Neural progenitor cell (in vitro differentiated cells): Measurements from ENCODE around the gene MRGPRE. TPM values are rescaled to one million over a fixed set of nuclear protein-coding genes. Genes with fewer than 3 reads are reported as not detected.
A peak's percentile ranks its signal among the peaks of the same experiment; 100 is the strongest.

Experiments
- DNase-seq: peaks from one replicate; pipeline ENCODE4 v3.0.0-alpha.2; 2016; ENCODE audit warnings: low spot score
- H2AFZ ChIP-seq: fragments of 200-600 bp; sonication (generic); replicated peaks from 2 replicates; pipeline ENCODE4 v1.6.1; 2016; ENCODE audit warnings: antibody characterized with exemption
- H3F3A ChIP-seq: fragments of 200-600 bp; sonication (generic); 2 replicates; pipeline ENCODE4 v1.6.1; 2016; ENCODE audit warnings: antibody characterized with exemption, low read depth
- H3K27ac ChIP-seq: fragments of 200-600 bp; sonication (generic); 2 replicates; pipeline ENCODE4 v1.5.1; 2016; ENCODE audit warnings: mild to moderate bottlenecking
- H3K27me3 ChIP-seq: fragments of 200-600 bp; sonication (generic); 2 replicates; pipeline ENCODE4 v1.6.1; 2016; ENCODE audit warnings: mild to moderate bottlenecking, moderate library complexity
- H3K36me3 ChIP-seq: fragments of 200-600 bp; sonication (generic); 2 replicates; pipeline ENCODE4 v1.5.1; 2016
- H3K4me1 ChIP-seq: fragments of 200-600 bp; sonication (generic); 2 replicates; pipeline ENCODE4 v1.6.1; 2016; ENCODE audit warnings: mixed run types
- H3K4me2 ChIP-seq: fragments of 200-600 bp; sonication (generic); 2 replicates; pipeline ENCODE4 v1.6.1; 2016
- H3K4me3 ChIP-seq: fragments of 200-600 bp; sonication (generic); 2 replicates; pipeline ENCODE4 v1.5.1; 2016
- H3K79me2 ChIP-seq: fragments of 200-600 bp; sonication (generic); 2 replicates; pipeline ENCODE4 v1.6.1; 2016; ENCODE audit warnings: low read depth
- H3K9ac ChIP-seq: fragments of 200-600 bp; sonication (generic); 2 replicates; pipeline ENCODE4 v1.6.1; 2016
- H3K9me3 ChIP-seq: fragments of 200-600 bp; sonication (generic); 2 replicates; pipeline ENCODE4 v1.5.1; 2016; ENCODE audit warnings: low read depth
- H4K20me1 ChIP-seq: fragments of 200-600 bp; sonication (generic); 2 replicates; pipeline ENCODE4 v1.6.1; 2016; ENCODE audit warnings: low read depth
- H3K27ac Mint-ChIP-seq: 3 replicates; pipeline ENCODE4 v1.8.0; 2021; ENCODE audit warnings: mixed read lengths
- H3K27me3 Mint-ChIP-seq: 2 replicates; pipeline ENCODE4 v1.8.0; 2022; ENCODE audit warnings: low read depth, mild to moderate bottlenecking, inconsistent platforms, moderate library complexity, mixed read lengths; ENCODE audit not compliant: insufficient read depth
- H3K36me3 Mint-ChIP-seq: 3 replicates; pipeline ENCODE4 v1.8.0; 2021; ENCODE audit warnings: mixed read lengths
- H3K4me1 Mint-ChIP-seq: 3 replicates; pipeline ENCODE4 v1.8.0; 2021; ENCODE audit warnings: mixed read lengths
- H3K4me3 Mint-ChIP-seq: 3 replicates; pipeline ENCODE4 v1.8.0; 2021; ENCODE audit warnings: mild to moderate bottlenecking, moderate library complexity, mixed read lengths
- H3K9me3 Mint-ChIP-seq: 3 replicates; pipeline ENCODE4 v1.8.0; 2020; ENCODE audit warnings: mixed read lengths
- CTCF ChIP-seq: fragments of 200-600 bp; sonication (generic); IDR thresholded peaks from 2 replicates; pipeline ENCODE4 v1.5.1; 2017; ENCODE audit warnings: antibody characterized with exemption, mild to moderate bottlenecking
- EZH2 ChIP-seq: fragments of 200-600 bp; sonication (generic); IDR thresholded peaks from 2 replicates; pipeline ENCODE4 v1.6.1; 2017; ENCODE audit warnings: antibody characterized with exemption, mild to moderate bottlenecking, moderate library complexity
- EZH2phosphoT487 ChIP-seq: fragments of 200-600 bp; sonication (generic); IDR thresholded peaks from 2 replicates; pipeline ENCODE4 v1.6.1; 2017; ENCODE audit warnings: antibody characterized with exemption
- total RNA-seq: library from RNA; depleted of rRNA; stranded (reverse); fragments of >200 nt; gene quantifications from 2 replicates; pipeline ENCODE4 v1.2.3, GENCODE V29; 2015; ENCODE audit warnings: low replicate concordance

MRGPRE gene
- total RNA-seq, 1 donor from 2014 or later, result not detected

- no peak overlapping the region for H3K27ac Mint-ChIP-seq
These were observed 16.1 kb downstream of the MRGPRE start for GRCh38 chr11:3216027-3216525.

GRCh38 chr11:3215346-3216026 lies 16.7 kb downstream of the MRGPRE start:
- Histone ChIP-seq H3K27ac (no peak overlapping the region), H3K4me1 (no peaks in the 10 kb centered on the region), H3K27me3 (peaks cover 4% of the 10 kb centered on the region), H2AFZ (no peak overlapping the region), H3K4me2 (no peak overlapping the region), H3K4me3 (no peak overlapping the region), H3F3A (no peaks in the 10 kb centered on the region), H3K36me3 (no peaks in the 10 kb centered on the region), H3K79me2 (no peaks in the 10 kb centered on the region), H3K9me3 (peaks cover 6% of the 10 kb centered on the region), H3K9ac (no peak overlapping the region), H4K20me1 (no peaks in the 10 kb centered on the region)
- Mint-ChIP-seq H3K9me3 (peaks cover 3% of the 10 kb centered on the region), H3K4me1 (peaks cover 7% of the 10 kb centered on the region), H3K4me3 (no peak overlapping the region), H3K27me3 (peaks cover 20% of the 10 kb centered on the region), H3K36me3 (no peaks in the 10 kb centered on the region), H3K27ac (no peak overlapping the region)
- TF ChIP-seq CTCF (no peak), EZH2phosphoT487 (no peak), EZH2 (no peak)
- no peak for DNase-seq

More at GRCh38 chr11:3216027-3216525, 16.1 kb downstream of the MRGPRE start:
- H3K27ac ChIP-seq, result no peak overlapping the region
- TF ChIP-seq EZH2phosphoT487 (no peak), EZH2 (no peak), CTCF (no peak)
- H3K4me3 ChIP-seq, result no peak overlapping the region
- H3K4me1 ChIP-seq, result no peaks in the 10 kb centered on the region
- no peaks in the 10 kb centered on the region for H3F3A ChIP-seq
- peaks cover 20% of the 10 kb centered on the region for H3K27me3 Mint-ChIP-seq
- H3K4me1 Mint-ChIP-seq, result peaks cover 7% of the 10 kb centered on the region
- peaks cover under 1% of the 10 kb centered on the region for H3K9me3 ChIP-seq
- no peaks in the 10 kb centered on the region for H3K36me3 ChIP-seq
- no peak overlapping the region for H3K4me2 ChIP-seq
- no peak overlapping the region for H3K4me3 Mint-ChIP-seq
- no peak overlapping the region for H2AFZ ChIP-seq
- no peaks in the 10 kb centered on the region for H3K36me3 Mint-ChIP-seq
- no peaks in the 10 kb centered on the region for H4K20me1 ChIP-seq
- H3K9ac ChIP-seq, result no peak overlapping the region
- DNase-seq, result no peak
- peaks cover 3% of the 10 kb centered on the region for H3K9me3 Mint-ChIP-seq
- peaks cover 4% of the 10 kb centered on the region for H3K27me3 ChIP-seq
- no peaks in the 10 kb centered on the region for H3K79me2 ChIP-seq

GRCh38 chr11:3214420-3214699 lies 17.9 kb downstream of the MRGPRE start:
- Histone ChIP-seq H3K9me3 (peaks cover 6% of the 10 kb centered on the region), H3K27ac (no peak overlapping the region), H3F3A (no peaks in the 10 kb centered on the region), H2AFZ (no peak overlapping the region), H3K79me2 (no peaks in the 10 kb centered on the region), H3K9ac (no peak overlapping the region), H3K4me2 (no peak overlapping the region), H3K4me1 (no peaks in the 10 kb centered on the region), H3K27me3 (peaks cover 4% of the 10 kb centered on the region), H3K4me3 (no peak overlapping the region), H4K20me1 (no peaks in the 10 kb centered on the region), H3K36me3 (no peaks in the 10 kb centered on the region)
- no peak for TF ChIP-seq EZH2
- no peak for DNase-seq
- Mint-ChIP-seq H3K4me3 (no peak overlapping the region), H3K4me1 (peaks cover 7% of the 10 kb centered on the region), H3K27me3 (peaks cover 17% of the 10 kb centered on the region), H3K27ac (no peak overlapping the region), H3K9me3 (peaks cover 3% of the 10 kb centered on the region), H3K36me3 (no peaks in the 10 kb centered on the region)

GRCh38 chr11:3213659-3214419 lies 18.4 kb downstream of the MRGPRE start:
- Mint-ChIP-seq H3K36me3 (no peaks in the 10 kb centered on the region), H3K4me1 (peaks cover 7% of the 10 kb centered on the region), H3K9me3 (peaks cover 3% of the 10 kb centered on the region), H3K27me3 (peaks cover 17% of the 10 kb centered on the region), H3K4me3 (peak overlapping the region; percentile 54), H3K27ac (no peak overlapping the region)
- DNase-seq, result no peak
- TF ChIP-seq EZH2phosphoT487, result no peak
- TF ChIP-seq CTCF, result no peak
- no peak for TF ChIP-seq EZH2
- peak overlapping the region; percentile 76 for H2AFZ ChIP-seq
- H3K4me3 ChIP-seq, result no peak overlapping the region
- no peak overlapping the region for H3K4me2 ChIP-seq
- H3K4me1 ChIP-seq, result no peaks in the 10 kb centered on the region
- no peaks in the 10 kb centered on the region for H4K20me1 ChIP-seq
- no peaks in the 10 kb centered on the region for H3F3A ChIP-seq
- no peak overlapping the region for H3K9ac ChIP-seq
- no peaks in the 10 kb centered on the region for H3K36me3 ChIP-seq
- no peak overlapping the region for H3K27ac ChIP-seq
- peaks cover 6% of the 10 kb centered on the region for H3K9me3 ChIP-seq
- peaks cover 4% of the 10 kb centered on the region for H3K27me3 ChIP-seq
- no peaks in the 10 kb centered on the region for H3K79me2 ChIP-seq
